ENCODE results near the gene MGAT1. TPM values are rescaled to one million over a fixed set of nuclear protein-coding genes. Genes with fewer than 3 reads are reported as not detected.

Gene MGAT1
- total and polyA plus RNA-seq, 2 of the 8 experiments (the other 6 are each of a cell fraction or from before 2014, with no cell fraction given), result 66.8 to 77.0 TPM

DNA sequence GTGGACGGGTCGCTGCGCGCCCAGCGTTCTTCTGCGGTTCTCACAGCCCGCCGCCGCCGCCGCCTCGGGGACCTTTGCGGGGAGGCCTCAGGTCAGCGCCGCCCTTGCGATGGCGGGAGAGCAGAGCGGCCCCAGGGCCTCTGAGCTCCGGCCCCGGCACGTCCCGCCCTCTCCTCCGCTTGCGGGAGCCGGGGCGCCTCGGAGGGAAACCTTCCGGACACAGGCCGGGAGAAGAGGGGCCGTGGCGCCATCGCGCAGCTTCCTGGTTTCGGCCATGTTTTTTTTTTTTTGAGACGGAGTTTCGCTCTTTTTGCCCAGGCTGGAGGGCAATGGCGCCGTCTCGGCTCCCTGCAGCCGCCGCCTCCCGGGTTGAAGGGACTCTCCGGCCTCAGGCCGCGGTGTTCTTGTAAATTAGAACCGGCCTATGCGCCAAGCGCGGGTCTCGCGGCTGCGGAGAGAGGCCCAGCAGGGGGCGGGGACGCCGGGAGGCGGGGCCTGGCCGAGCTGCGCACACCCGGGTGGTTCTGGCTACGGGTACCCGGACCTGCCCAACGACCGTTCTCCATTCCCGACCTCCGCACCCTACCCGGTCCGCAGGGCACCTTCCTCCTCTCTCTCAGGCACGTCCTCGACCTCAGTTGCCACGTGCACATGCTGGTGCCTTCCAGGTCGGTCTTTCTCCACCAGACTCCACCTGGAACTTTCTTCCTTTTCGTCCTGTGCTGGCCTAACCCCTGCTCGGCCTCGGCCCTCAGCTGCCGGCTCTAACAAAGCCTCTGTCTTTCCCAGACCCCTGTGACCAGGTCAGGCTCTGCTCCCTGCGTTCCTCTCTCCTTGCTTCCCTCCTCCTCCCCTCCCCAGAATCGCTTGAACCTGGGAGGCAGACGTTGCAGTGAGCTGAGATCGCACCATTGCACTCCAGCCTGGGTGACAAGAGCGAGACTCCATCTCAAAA is 28.8 kb upstream of the MGAT1 start (continued):
- TF ChIP-seq BRCA1 (IDR thresholded peaks at IDR 0.05; ENCODE audit: low read depth, low read length), result no peak
- TF ChIP-seq, protein P1, sequence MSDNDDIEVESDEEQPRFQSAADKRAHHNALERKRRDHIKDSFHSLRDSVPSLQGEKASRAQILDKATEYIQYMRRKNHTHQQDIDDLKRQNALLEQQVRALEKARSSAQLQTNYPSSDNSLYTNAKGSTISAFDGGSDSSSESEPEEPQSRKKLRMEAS (IDR thresholded peaks at IDR 0.05), result peak; percentile 99
- TF ChIP-seq, protein P2, sequence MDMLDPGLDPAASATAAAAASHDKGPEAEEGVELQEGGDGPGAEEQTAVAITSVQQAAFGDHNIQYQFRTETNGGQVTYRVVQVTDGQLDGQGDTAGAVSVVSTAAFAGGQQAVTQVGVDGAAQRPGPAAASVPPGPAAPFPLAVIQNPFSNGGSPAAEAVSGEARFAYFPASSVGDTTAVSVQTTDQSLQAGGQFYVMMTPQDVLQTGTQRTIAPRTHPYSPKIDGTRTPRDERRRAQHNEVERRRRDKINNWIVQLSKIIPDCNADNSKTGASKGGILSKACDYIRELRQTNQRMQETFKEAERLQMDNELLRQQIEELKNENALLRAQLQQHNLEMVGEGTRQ (IDR thresholded peaks at IDR 0.05; ENCODE audit: low read length), result no peak; the same call in 1 of the 2 replicates
